Liver (tissue), 3 donors: ENCODE results near the gene ADCY3.

ENCODE experiments used
- CTCF ChIP-seq: fragments of 150-350 bp; IDR thresholded peaks from 2 replicates; pipeline ENCODE4 v1.5.1; 2017; ENCODE audit warnings: improper control_type of control experiment, low read depth, low read length; ENCODE audit not compliant: missing input control
- GABPA ChIP-seq, 2 donors: IDR thresholded peaks in 1 of 2; conservative IDR thresholded peaks in 1 of 2; 2 replicates each; pipeline ENCODE4 v1.6.1; 2016; ENCODE audit warnings: antibody characterized with exemption in 2 of 2, mild to moderate bottlenecking in 1 of 2, moderate library complexity in 1 of 2
- JUND ChIP-seq, 2 donors: IDR thresholded peaks; 2 replicates each; pipeline ENCODE4 v1.6.1; 2016; ENCODE audit warnings: antibody characterized with exemption in 2 of 2
- MAX ChIP-seq: IDR thresholded peaks from 2 replicates; pipeline ENCODE4 v1.6.1; 2016; ENCODE audit warnings: antibody characterized with exemption
- NR2F2 ChIP-seq: IDR thresholded peaks from 2 replicates; pipeline ENCODE4 v1.6.1; 2016; ENCODE audit warnings: antibody characterized with exemption
- RAD21 ChIP-seq, 2 donors: IDR thresholded peaks; 2 replicates each; pipeline ENCODE4 v1.6.1; 2016; ENCODE audit warnings: antibody characterized with exemption in 2 of 2, mild to moderate bottlenecking in 2 of 2
- REST ChIP-seq: IDR thresholded peaks from 2 replicates; pipeline ENCODE4 v1.6.1; 2016; ENCODE audit warnings: antibody characterized with exemption, mild to moderate bottlenecking
- SP1 ChIP-seq: IDR thresholded peaks from 2 replicates; pipeline ENCODE4 v1.6.1; 2018; ENCODE audit warnings: antibody characterized with exemption, mild to moderate bottlenecking
- TAF1 ChIP-seq: conservative IDR thresholded peaks from 2 replicates; pipeline ENCODE4 v1.6.1; 2016; ENCODE audit warnings: antibody characterized with exemption, mild to moderate bottlenecking
- donor health status: healthy.
- donor health status: healthy.

- no peak for TF ChIP-seq CTCF
- no peak for TF ChIP-seq REST
- TF ChIP-seq MAX = no peak
- no peak for TF ChIP-seq JUND (IDR thresholded peaks at IDR 0.05)
- no peak for TF ChIP-seq RAD21 (IDR thresholded peaks at IDR 0.05)
- TF ChIP-seq GABPA (IDR thresholded peaks at IDR 0.05 in 1 of 2, conservative IDR thresholded peaks at IDR 0.05 in 1 of 2) = no peak
- TF ChIP-seq NR2F2 = no peak
- TF ChIP-seq SP1 = no peak
- TF ChIP-seq TAF1 = no peak
Observed at GRCh38 chr2:24839729-24840128, 80.3 kb downstream of the ADCY3 start.
